Right atrium auricular region (tissue), 2 donors: ENCODE measurements around the gene SCAI. TPM values are rescaled to one million over a fixed set of nuclear protein-coding genes. Genes with fewer than 3 reads are reported as not detected.
A peak's percentile ranks its signal among the peaks of the same experiment; 100 is the strongest.
"Not testable (repeated sequence)": the region's sequence is repeated elsewhere in the genome, so short reads cannot be mapped to it uniquely, and the experiment has no call there.

Experiments used
- DNase-seq: peaks from one replicate; pipeline ENCODE4 v3.0.0-alpha.2; 2019; ENCODE audit warnings: low spot score
- H3K27ac ChIP-seq, 2 donors: fragments of 200-600 bp; sonication (generic); 1 replicate in 1 of 2; 2 replicates in 1 of 2; pipeline ENCODE4 v1.5.1; 2016 to 2019
- H3K27me3 ChIP-seq, 2 donors: fragments of 200-600 bp; sonication (generic); one replicate each; pipeline versions ENCODE4 v1.5.1 to v1.6.0; 2017 to 2019
- H3K36me3 ChIP-seq: fragments of 200-600 bp; sonication (generic); one replicate; pipeline ENCODE4 v1.5.1; 2016
- H3K4me1 ChIP-seq, 2 donors: fragments of 200-600 bp; sonication (generic); one replicate each; pipeline versions ENCODE4 v1.5.1 to v1.6.0; 2017 to 2019
- H3K4me3 ChIP-seq, 2 donors: fragments of 200-600 bp; sonication (generic); 1 replicate in 1 of 2; 2 replicates in 1 of 2; pipeline ENCODE4 v1.5.1; 2017 to 2019; ENCODE audit warnings: mild to moderate bottlenecking in 1 of 2, moderate library complexity in 1 of 2
- H3K9me3 ChIP-seq, 2 donors: fragments of 200-600 bp; sonication (generic); one replicate each; pipeline ENCODE4 v1.5.1; 2019
- total RNA-seq, 2 donors: library from RNA; depleted of rRNA; stranded (reverse); fragments of >200 nt; gene quantifications; one replicate each; pipeline ENCODE4 v1.1.0, GENCODE V29; 2016
- TF ChIP-seq, protein P1 (sequence below), 2 donors: fragments of 200-600 bp; sonication (generic); IDR thresholded peaks; one replicate each; pipeline ENCODE4 v1.5.1; 2019; ENCODE audit warnings: antibody characterized with exemption in 2 of 2

Gene SCAI
- total RNA-seq, 2 donors from 2014 or later, result 4.0 to 5.3 TPM

DNA sequence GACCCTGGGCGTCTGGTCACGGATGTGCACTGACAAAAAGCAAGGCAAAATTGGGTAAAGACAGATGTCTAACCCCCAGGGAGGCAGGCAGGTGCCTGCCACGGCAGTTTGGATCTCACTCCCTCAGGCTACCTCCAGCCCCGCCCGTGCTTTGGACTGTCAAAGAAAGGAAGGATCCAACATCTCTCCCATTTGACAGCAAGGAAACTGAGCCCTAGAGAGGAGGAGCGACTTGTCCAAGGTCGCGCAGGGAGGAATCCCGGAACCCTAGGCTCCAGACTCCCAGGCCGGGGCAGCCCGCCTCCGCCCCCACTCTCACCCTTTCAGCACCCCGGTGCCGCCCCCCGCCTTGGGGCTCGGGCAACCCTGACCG is 202.8 kb downstream of the SCAI start:
- TF ChIP-seq, protein P1, sequence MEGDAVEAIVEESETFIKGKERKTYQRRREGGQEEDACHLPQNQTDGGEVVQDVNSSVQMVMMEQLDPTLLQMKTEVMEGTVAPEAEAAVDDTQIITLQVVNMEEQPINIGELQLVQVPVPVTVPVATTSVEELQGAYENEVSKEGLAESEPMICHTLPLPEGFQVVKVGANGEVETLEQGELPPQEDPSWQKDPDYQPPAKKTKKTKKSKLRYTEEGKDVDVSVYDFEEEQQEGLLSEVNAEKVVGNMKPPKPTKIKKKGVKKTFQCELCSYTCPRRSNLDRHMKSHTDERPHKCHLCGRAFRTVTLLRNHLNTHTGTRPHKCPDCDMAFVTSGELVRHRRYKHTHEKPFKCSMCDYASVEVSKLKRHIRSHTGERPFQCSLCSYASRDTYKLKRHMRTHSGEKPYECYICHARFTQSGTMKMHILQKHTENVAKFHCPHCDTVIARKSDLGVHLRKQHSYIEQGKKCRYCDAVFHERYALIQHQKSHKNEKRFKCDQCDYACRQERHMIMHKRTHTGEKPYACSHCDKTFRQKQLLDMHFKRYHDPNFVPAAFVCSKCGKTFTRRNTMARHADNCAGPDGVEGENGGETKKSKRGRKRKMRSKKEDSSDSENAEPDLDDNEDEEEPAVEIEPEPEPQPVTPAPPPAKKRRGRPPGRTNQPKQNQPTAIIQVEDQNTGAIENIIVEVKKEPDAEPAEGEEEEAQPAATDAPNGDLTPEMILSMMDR (IDR thresholded peaks at IDR 0.05), result no peak
- DNase-seq, result no peak
- Histone ChIP-seq H3K4me3 (peak overlapping the region; percentile 87 to 89), H3K9me3 (no peaks in the 10 kb centered on the region), H3K36me3 (peaks cover 7% of the 10 kb centered on the region), H3K4me1 (peaks cover 0 to 17% of the 10 kb centered on the region in 2 donors), H3K27ac (peak overlapping the region; percentile 95 to 96), H3K27me3 (no peaks in the 10 kb centered on the region)

DNA sequence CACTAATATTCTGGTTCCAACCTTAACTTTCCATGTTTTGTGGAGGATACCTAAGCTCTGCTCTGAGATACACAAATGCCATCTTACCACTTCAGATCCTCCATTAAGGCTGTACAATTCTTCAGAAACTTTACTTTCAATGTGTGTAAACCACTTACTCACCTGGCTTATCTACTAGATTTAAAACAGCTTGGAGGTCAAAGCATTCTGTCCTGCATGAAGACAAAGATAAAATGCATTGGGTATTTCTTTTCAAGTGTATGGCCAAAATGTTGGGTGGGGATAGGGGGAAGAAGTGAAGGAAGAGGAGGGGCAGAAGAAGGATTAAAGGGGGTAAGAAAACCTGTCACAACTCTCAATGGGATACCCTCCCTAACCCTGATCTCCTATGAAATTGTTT is 203.4 kb downstream of the SCAI start:
- peak overlapping the region; percentile 95 to 96 for H3K27ac ChIP-seq
- H3K9me3 ChIP-seq, result no peaks in the 10 kb centered on the region
- TF ChIP-seq, protein P1 (IDR thresholded peaks at IDR 0.05), result no peak
- H3K4me3 ChIP-seq, result peak overlapping the region; percentile 87 to 89
- H3K4me1 ChIP-seq, result peaks cover 0 to 17% of the 10 kb centered on the region in 2 donors
- H3K27me3 ChIP-seq, result no peaks in the 10 kb centered on the region
- H3K36me3 ChIP-seq, result peaks cover 7% of the 10 kb centered on the region
- no peak for DNase-seq

DNA sequence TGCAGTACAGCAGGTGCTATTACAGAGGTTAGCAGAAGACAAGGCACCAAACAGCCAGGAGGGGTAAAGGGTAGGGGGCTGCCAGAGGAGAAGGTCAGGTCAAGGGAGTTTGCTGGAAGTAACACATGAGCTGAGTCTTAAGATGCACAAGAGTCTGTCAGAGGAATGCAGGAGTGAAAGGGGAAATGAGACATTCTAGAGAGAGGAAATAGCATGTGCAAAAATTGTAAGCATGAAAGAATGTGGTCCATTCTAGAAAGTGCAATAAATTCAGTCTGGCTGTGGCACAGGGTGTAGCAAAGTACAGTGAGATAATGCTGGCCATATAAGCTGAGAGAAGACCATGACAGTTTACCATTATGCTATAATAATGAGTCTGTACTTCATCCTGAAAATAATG is 209.0 kb downstream of the SCAI start:
- TF ChIP-seq, protein P1 (IDR thresholded peaks at IDR 0.05), result no peak
- H3K9me3 ChIP-seq, result no peaks in the 10 kb centered on the region
- no peaks in the 10 kb centered on the region for H3K4me1 ChIP-seq
- no peak for DNase-seq
- no peak overlapping the region for H3K27ac ChIP-seq
- no peak overlapping the region for H3K4me3 ChIP-seq
- H3K27me3 ChIP-seq, result no peaks in the 10 kb centered on the region
- H3K36me3 ChIP-seq, result peaks cover 36% of the 10 kb centered on the region

DNA sequence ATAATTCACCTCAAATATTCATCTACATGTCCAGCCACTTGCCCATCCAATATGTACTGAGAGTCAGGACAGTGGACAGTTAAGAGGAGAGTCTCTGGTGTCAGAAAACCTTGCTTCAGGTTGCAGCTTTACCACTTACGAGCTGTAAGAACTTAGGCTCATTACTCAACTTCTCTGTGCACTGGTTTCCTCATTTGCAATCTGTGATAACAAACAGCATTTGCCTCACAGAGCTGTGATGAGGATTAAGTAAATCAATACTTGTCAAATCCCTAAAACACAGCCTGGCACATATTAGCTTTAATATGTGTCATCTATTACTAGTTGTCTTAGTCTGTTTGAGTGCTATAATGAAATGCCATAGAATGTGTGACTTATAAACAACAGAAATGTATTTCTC is 211.0 kb downstream of the SCAI start:
- no peaks in the 10 kb centered on the region for H3K4me1 ChIP-seq
- no peak for DNase-seq
- no peaks in the 10 kb centered on the region for H3K9me3 ChIP-seq
- no peak overlapping the region for H3K27ac ChIP-seq
- H3K27me3 ChIP-seq, result no peaks in the 10 kb centered on the region
- TF ChIP-seq, protein P1 (IDR thresholded peaks at IDR 0.05), result no peak
- no peak overlapping the region for H3K4me3 ChIP-seq
- peaks cover 53% of the 10 kb centered on the region for H3K36me3 ChIP-seq

DNA sequence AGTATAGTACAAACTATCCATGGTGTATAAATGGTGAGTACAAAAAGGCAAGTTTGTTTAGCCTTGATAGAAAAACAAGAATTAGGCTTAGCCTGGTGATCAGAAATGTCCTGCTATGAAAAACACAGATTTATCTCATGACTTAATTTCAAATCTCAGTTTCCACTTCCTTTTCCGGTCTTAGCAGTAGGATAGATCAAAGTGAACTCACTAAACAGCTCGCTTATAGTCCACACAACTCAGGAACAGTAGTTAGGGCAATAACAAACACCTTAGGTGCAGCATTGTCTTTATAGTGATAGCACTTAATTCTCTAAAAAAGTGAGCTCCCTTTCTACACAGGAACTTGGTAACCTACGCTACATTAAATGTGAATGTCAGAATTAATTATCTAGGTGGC is 213.9 kb downstream of the SCAI start:
- Histone ChIP-seq H3K36me3 (peaks cover 55% of the 10 kb centered on the region), H3K27me3 (no peaks in the 10 kb centered on the region), H3K9me3 (no peaks in the 10 kb centered on the region), H3K4me1 (no peaks in the 10 kb centered on the region), H3K4me3 (no peak overlapping the region), H3K27ac (no peak overlapping the region)
- no peak for DNase-seq
- TF ChIP-seq, protein P1 (IDR thresholded peaks at IDR 0.05), result no peak

DNA sequence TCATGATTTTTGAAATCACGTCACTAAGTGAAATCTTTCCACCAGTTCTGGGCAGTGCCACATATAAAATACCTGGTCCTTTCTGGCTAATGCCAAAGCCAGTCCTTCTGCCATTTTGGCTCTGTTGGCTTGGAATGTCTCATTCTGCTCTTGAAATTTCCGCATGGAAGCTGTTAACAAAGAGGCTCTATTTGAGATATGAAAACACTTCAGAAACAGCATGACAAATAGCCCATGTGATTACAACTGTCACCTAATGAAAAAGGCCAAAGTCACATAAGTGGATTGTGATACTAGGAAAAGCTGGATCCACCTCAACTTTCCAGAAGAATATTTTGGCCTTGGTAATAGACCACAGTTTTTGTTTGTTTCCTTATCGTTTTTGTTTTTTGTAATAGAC is 215.2 kb downstream of the SCAI start:
- no peak overlapping the region for H3K4me3 ChIP-seq
- H3K27me3 ChIP-seq, result no peaks in the 10 kb centered on the region
- no peak for DNase-seq
- H3K4me1 ChIP-seq, result no peaks in the 10 kb centered on the region
- peaks cover 49% of the 10 kb centered on the region for H3K36me3 ChIP-seq
- no peak overlapping the region for H3K27ac ChIP-seq
- H3K9me3 ChIP-seq, result no peaks in the 10 kb centered on the region
- TF ChIP-seq, protein P1 (IDR thresholded peaks at IDR 0.05), result no peak

DNA sequence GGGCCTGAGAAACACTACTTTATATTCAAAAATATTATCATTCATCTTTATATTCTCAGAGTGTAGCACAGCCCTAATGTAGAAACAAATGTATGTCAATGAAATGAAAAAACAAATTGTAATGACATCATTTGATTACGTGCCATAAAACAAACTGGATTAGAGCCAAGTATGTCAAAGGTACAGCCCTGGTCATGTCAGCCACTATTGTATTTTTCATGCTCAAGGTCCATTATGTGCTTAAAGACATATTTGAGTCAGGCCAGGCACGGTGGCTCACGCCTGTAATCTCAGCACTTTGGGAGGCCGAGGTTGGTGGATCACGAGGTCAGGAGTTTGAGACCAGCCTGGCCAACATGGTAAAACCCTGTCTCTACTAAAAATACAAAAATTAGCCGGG is 222.9 kb downstream of the SCAI start:
- not testable (repeated sequence) for H3K4me1 ChIP-seq, H3K4me3 ChIP-seq
- H3K36me3 ChIP-seq, result peaks cover 43% of the 10 kb centered on the region

More for the DNA sequence above, 222.9 kb downstream of the SCAI start:
- not testable (repeated sequence) for H3K27me3 ChIP-seq, DNase-seq, H3K9me3 ChIP-seq, H3K27ac ChIP-seq
